Measurements from ENCODE around the gene IGF2R. TPM values are rescaled to one million over a fixed set of nuclear protein-coding genes. Genes with fewer than 3 reads are reported as not detected.

Gene IGF2R
- total RNA-seq, 1 experiment from 2014 or later = 75.3 TPM

- no peak for TF ChIP-seq USF2 (CRISPR knock-in tag; IDR thresholded peaks at IDR 0.05)
- no peak for TF ChIP-seq ZBTB43 (CRISPR knock-in tag; IDR thresholded peaks at IDR 0.05)
- no peak for TF ChIP-seq ZNF317 (CRISPR knock-in tag; IDR thresholded peaks at IDR 0.05; ENCODE audit: borderline replicate concordance, low read depth)
- TF ChIP-seq GABPB1 (CRISPR knock-in tag; IDR thresholded peaks at IDR 0.05) = no peak
- TF ChIP-seq MLX (CRISPR knock-in tag; IDR thresholded peaks at IDR 0.05) = no peak
- no peak for TF ChIP-seq JAZF1 (CRISPR knock-in tag; IDR thresholded peaks at IDR 0.05)
- no peak for TF ChIP-seq EMX1 (CRISPR knock-in tag; IDR thresholded peaks at IDR 0.05)
- TF ChIP-seq ARID4B (CRISPR knock-in tag; IDR thresholded peaks at IDR 0.05; ENCODE audit: borderline replicate concordance) = no peak
- no peak for TF ChIP-seq SMAD3 (CRISPR knock-in tag; IDR thresholded peaks at IDR 0.05; ENCODE audit: borderline replicate concordance)
- TF ChIP-seq STAT6 (CRISPR knock-in tag; conservative IDR thresholded peaks at IDR 0.05; ENCODE audit: low read depth) = no peak
- no peak for TF ChIP-seq ZNF232 (CRISPR knock-in tag; IDR thresholded peaks at IDR 0.05)
- TF ChIP-seq ZMAT4 (CRISPR knock-in tag; IDR thresholded peaks at IDR 0.05) = no peak
- no peak for TF ChIP-seq PRDM15 (CRISPR knock-in tag; IDR thresholded peaks at IDR 0.05)
- TF ChIP-seq TP53 (CRISPR knock-in tag; IDR thresholded peaks at IDR 0.05) = no peak
- ATAC-seq (no peak), DNase-seq (ENCODE audit: low spot score) (no peak)
- Mint-ChIP-seq H3K27me3 (ENCODE audit: low read depth) (peaks cover 8% of the 10 kb centered on the region), H3K27ac (no peak overlapping the region), H3K9me3 (peaks cover 28% of the 10 kb centered on the region), H3K36me3 (peaks cover 10% of the 10 kb centered on the region), H3K4me1 (peaks cover 15% of the 10 kb centered on the region), H3K4me3 (no peak overlapping the region)
- ChIA-PET CTCF (interaction anchor here (1.3 kb wide), 1 partner anchor 82 kb away, joined by 5 read pairs; no protein-coding TSS in a partner anchor), POLR2A (interaction anchor here (1.0 kb wide), 1 partner anchor 156 kb away, joined by 3 read pairs; the partner anchor contains the start of gene TCP1)
Measured at GRCh38 chr6:159945801-159946392, 23.0 kb upstream of the IGF2R start.
